ENCODE data around the gene ZNF202.

- TF ChIP-seq CTCF (IDR thresholded peaks at IDR 0.05; ENCODE audit: low read length) (no peak), EZH2 (IDR thresholded peaks at IDR 0.05; ENCODE audit: borderline replicate concordance, low read length) (no peak)
Observed at GRCh38 chr11:123755344-123755743, 13.9 kb upstream of the ZNF202 start.
